Ishikawa (cell line): ENCODE results near the gene RNF121.

Experiments
- EGR1 ChIP-seq: IDR thresholded peaks from 2 replicates; pipeline ENCODE4 v1.6.1; 2012
- FOXM1 ChIP-seq: IDR thresholded peaks from 2 replicates; pipeline ENCODE4 v1.6.1; 2012; ENCODE audit warnings: low read depth, borderline replicate concordance
- MAX ChIP-seq: IDR thresholded peaks from 2 replicates; pipeline ENCODE4 v1.6.1; 2012
- REST ChIP-seq: IDR thresholded peaks from 2 replicates; pipeline ENCODE4 v1.6.1; 2012; ENCODE audit warnings: low read depth, mild to moderate bottlenecking

GRCh38 chr11:72036687-72037086 lies 107.8 kb downstream of the RNF121 start:
- TF ChIP-seq EGR1 (no peak), REST (no peak), FOXM1 (no peak), MAX (no peak)
